DMS114 treated with DMSO at 0.1 percent for 48 hours (cell line): Measurements from ENCODE around the gene HS6ST3.
"Not testable (repeated sequence)": the region's sequence is repeated elsewhere in the genome, so short reads cannot be mapped to it uniquely, and the experiment has no call there.

Experiments used
- DNase-seq: peaks from one replicate; lab custom pipeline; 2025; ENCODE audit not compliant: unreplicated experiment; lab: John Stamatoyannopoulos, UW

Gene HS6ST3

DNA sequence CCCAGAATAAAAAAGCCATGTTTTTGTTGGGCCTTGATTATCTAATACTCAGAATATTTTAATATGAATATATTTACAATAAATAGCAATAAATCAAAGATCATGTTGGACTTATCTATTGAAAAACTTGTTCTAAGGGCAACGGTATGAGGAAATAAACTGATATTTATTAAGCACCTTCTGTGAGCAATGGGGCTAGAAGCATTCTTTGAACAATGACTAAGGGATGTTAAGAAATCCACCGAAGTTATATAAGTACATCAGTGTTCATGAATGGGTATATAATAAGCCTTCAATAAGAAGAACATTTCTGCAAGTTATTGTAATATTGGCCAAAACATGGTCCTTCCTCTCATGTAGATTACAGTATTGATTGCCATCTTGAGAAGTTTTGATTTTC lies 682.5 kb downstream of the HS6ST3 start:
- no peak for DNase-seq

DNA sequence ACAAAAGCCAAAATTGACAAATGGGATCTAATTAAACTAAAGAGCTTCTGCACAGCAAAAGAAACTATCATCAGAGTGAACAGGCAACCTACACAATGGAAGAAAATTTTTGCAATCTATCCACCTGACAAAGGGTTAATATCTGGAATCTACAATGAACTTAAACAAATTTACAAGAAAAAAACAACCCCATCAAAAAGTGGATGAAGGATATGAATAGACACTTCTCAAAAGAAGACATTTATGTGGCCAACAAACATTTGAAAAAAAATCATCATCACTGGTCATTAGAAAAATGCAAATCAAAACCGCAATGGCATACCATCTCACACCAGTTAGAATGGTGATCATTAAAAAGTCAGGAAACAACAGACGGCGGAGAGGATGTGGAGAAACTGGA lies 688.4 kb downstream of the HS6ST3 start:
- DNase-seq: not testable (repeated sequence)

DNA sequence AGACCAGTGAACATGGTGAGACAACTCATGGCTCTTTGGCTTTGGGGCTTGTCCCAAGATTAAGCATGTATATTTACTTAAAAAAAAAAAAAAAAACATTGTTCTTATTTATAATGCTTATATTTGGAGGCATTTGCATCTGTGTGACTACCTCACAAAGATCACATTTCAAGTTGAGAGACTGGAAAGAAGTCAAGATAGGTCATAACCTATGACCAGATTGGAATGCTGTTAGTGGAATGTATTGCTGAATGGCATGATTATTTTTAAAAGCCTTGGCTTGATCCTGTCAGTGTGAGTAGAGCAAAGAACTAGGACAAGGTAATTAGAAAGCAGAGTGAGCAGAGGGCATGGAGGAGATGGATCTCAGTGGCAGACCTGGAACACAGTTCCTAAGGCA lies 689.8 kb downstream of the HS6ST3 start:
- DNase-seq: no peak

DNA sequence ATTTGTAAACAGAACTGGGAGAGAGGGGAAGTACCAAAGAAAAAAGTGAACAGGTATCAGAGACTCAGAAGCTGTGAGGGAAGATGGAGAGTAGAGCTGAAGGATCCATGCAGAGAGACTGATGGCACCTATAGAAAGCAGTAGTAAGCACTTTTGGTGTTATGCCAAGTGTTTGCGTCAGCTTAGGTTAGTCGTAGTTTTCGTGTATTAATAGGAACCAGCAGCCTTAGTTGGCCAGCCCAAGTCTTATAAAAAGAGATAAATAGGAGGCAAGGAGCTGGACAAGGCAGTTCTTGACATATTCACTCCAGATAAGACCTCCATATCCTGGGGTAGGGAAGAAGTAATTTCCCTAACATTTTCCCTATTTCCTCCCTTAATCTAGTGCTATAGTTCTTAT lies 690.2 kb downstream of the HS6ST3 start:
- no peak for DNase-seq

DNA sequence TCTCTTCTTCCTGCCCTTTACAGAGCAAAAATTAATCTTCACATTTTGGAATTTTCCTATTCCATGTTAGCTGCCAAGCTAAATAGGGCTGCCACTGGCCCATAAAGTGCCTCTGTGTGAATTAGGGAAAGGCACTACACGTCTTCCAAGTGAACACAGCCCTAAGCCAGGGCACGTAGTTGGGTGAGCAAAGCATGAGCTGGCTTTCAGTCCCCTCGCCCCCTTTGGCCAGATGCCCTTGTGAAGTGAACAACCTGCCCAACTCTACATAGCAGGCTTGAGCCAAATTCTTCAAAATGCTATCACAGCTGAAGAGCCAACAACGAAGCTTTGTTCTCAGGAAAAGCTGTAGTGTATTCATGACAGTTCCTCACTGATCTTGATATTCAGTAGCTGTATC lies 691.2 kb downstream of the HS6ST3 start:
- no peak for DNase-seq

DNA sequence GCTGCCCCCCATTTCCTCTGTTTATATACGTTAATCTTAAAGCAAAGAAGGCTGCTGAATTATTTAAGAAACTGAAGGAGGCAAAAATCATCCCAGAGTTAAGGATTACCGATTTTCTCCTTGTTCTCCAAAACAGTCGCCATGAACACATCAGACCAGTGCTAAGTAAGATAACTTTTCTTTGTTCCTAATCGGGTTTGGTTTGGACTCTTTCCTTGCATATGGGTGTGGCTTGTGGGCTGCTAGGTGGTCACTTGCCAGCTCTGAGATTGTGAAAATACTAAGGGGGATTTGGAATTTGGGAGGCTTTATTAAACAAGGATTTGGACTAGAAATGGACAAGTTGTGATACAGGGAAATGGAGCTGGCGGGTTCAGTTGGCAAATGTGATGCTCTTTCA lies 692.3 kb downstream of the HS6ST3 start:
- DNase-seq: no peak

DNA sequence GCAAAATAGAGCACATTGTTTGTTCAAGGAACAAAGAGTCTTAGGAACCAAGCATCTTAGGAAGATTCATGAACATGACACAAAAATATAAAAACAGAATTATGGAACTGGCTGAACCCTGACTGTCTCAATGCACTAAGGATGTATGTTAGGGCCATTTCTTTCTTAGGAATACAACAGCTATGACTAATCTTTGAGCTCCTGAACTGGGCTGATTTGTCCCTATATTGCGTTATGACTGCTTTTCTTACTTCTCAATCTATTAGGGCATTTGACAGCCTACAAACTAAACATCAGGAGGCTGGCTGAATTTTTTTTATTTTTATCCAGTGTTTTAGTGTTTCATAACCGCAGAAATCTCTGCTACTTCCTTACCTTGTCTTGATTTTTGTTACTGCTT lies 693.1 kb downstream of the HS6ST3 start:
- no peak for DNase-seq

DNA sequence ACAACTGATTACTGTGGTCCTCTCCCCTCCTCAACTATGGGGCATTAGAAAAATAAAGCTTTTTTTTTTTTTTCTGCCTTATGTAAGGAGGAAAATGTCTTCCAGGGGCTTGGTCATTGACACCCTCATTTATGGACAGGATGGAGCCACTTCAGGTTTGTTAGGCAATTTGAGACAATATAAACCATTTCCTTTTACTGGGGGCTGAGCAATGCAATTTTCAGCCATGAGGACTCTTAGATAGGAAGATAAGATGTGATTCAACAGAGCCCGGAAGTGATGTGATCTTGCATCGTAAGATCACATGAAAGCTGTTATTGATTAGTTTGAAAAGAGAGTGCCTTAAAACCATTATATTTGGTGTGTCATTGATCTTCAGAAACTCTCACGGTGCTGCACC lies 693.6 kb downstream of the HS6ST3 start:
- no peak for DNase-seq

DNA sequence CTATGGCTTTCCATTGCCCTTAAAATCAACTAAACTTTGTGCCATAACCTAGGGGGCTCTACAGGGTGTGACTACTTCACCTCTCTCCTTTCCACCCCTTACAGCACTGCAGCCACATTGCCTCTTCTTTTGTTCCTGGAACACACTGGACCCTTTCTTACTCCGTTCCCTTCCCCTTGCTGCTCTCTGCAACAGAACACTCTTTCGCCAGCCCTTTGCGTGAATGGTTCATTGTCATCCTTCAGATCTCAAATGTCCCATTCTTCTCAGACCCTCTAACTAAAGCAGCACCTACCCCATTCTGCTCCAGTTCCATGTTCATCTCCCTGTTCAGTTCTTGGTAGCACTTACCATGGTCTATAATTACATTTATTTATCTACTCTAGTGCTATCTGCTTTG lies 696.1 kb downstream of the HS6ST3 start:
- DNase-seq: no peak

DNA sequence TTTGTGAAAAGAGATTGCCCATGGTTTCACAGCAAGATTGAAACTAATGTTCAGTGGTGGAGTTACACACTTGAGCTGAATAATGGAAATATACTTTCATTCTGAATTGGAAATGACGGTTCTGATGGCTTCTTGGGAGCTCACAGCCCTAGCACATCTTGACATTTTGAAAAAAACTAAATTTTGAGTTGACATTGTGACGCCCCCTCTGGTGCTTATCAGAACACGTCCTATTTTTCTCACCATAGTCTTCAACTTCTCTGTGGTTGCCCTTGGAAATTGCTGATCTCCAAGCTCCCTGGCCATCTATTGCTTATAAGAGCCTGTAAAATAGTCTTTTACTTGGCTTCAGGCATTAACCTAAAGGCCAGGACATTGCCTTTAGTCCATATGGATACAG lies 702.3 kb downstream of the HS6ST3 start:
- no peak for DNase-seq

DNA sequence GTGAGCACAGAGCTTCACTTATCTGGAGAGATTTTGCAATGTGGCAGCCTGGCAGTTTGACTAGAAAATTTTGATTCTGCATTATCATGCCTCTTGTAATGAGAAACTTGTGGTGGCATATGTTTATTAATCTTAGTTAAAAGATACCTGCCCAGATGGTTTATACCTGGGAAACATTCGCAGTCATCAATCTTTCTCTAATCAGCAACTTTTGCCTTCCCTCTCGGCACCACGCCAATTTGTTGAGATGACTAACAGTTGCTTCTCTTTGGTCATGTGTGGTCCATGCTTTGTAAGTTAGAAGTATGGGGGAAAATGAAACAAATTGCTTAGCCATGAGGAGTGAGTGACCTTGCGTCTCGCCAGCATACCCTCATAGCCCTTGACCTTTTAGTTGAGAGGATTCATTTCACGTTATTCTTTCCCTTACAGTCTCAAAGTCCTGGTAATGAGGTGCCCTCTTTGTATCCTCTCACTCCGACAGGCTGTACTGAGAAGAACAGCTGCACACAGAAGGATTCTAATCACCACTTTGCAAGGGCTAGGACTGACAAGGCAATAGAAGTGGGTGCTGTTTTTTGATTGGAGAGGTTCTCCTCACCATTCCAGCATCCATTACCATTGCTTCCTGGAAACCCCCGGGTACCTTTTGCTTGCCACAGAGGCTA lies 703.0 kb downstream of the HS6ST3 start:
- no peak for DNase-seq

DNA sequence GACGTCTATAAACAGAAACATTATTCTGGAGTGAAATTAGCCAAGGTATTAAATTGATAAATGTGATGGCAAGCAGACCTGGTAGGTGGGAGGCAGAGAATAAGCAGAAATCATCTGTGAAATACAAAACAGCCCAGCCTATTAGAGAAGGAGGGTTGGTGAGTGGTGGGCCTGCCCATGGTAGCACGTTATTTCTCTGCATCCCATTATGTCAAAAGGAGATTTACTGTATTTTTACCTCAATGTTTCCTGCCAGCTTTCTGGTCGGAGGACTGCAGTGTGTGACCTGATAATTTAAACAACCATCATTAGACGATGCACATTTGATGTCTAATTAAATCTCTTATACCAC lies 703.5 kb downstream of the HS6ST3 start:
- DNase-seq: no peak

DNA sequence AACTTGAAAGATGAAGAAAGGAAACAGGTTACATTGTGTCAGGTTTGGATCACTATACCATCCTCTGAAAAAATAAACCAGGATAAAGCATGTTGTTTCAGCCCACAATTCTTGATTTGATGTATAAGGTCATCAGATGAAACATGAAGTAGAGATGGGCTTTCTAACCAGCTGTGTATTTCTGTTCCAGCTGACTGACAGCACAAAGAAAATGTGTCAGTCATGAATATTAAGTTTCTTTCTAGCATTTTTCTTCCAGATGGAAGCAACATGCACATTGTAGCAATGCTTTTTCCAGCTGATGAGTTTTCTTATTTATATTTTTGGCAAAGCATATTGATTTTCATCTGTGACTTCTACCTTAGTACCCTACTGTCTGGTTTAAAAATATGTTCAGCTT lies 704.8 kb downstream of the HS6ST3 start:
- no peak for DNase-seq

DNA sequence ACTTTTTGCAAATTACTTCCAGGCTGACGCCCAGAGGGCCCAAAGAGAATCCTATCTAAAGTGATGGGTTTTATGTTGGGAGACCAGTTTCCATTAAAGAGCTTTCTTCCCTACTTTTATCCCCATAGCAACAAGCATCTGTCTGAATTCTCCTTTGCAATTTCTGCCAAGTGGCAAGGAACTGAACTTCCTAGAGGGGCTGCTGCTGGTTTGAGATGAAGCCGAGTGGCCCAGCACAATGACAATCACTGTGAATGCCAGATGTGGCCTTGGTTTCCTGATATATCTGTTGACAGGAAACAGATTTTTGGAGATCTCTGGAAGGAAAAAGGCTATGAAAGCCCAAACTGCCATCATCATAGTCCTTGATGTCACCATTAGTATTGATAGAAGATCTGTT lies 705.8 kb downstream of the HS6ST3 start:
- DNase-seq: no peak

DNA sequence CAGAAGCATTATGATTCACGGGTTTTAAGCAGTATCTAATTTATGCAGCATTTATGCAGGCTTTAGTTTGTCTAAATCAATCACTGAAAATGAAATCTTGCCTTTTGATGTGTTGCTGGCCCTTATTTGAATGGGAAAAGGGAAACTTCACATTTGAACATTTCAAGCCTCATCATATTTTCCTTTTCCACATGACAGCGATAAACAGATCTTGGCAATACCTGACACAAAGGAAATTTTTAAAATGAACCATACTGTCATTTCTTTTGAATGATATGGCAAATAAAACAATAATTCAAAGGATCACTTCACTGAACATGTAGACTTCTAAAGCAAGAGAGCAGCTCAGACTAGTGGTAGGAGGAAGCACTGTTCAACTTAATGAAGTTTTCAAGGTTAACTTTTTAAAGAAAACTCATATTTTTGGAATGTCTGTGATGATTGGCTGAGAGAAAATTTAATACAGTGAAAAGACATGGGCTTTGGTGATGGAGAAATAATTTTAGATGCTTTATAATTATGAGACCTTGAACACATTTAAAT lies 706.3 kb downstream of the HS6ST3 start:
- no peak for DNase-seq

DNA sequence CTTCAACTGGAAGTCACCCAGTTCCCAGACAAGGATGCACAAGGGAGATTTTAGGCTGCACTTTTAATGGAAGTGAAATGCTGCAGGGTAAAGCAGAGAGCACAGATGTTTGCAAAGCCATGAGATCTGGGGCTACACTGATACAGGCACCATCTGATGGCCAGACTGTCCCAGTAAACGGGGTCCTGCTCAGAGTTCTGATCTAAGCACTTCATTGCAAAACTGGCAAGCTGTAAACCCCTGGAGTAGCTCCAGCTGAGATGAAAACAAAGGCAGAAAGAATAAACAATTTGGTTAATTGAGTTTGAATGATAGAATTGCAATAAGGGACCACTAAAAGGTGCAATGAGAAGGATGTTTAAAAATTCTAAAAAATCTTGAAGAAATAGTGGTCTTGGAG lies 707.2 kb downstream of the HS6ST3 start:
- no peak for DNase-seq

DNA sequence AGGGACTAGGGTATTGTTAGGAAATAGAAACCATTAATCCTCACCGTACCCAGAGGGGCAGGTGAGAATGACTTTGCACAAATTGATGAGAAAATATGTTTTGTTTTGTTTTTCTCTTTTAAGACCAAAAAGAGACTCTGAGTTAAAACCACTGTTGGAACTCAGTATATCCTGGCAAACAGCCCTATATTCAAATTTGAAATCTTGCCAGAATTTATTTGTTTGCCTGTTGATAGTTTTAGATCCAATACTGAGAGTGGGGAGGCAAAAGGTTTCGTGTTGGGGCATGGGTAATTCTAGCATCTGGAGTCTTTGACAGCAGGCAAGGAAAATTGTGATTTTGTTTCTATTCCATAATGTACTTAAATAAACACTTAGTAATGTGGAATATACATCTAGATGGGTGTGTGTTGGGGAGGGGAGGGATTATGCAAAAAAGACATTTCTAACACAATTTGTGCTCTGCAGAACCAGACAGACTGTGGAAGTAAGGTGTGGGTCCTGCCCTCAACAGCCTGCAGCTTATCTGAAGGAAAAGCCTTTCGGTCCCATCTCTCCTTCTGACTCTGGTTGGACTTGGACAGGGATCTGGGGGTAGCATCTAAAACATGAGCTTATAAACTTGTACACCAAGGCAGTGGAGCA lies 713.7 kb downstream of the HS6ST3 start:
- DNase-seq: no peak

DNA sequence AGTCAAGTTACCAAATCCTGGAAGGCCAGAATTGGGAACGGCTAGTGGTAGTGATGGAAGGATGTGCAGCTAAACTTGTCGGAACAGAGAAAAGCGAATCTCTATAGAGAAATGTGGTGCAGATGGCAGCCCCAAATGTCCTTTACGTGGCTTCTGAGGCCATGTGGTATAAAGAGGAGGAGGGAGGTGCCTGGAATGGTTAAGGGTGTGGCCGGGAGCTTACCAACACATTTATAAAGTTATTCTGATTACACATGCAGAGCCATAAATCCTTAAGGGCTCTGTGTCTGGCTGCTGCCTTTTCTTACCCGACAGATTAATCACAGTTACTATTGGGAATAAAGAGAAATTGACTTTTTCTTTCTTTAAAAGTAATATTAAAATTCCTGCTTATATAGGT lies 714.3 kb downstream of the HS6ST3 start:
- no peak for DNase-seq

DNA sequence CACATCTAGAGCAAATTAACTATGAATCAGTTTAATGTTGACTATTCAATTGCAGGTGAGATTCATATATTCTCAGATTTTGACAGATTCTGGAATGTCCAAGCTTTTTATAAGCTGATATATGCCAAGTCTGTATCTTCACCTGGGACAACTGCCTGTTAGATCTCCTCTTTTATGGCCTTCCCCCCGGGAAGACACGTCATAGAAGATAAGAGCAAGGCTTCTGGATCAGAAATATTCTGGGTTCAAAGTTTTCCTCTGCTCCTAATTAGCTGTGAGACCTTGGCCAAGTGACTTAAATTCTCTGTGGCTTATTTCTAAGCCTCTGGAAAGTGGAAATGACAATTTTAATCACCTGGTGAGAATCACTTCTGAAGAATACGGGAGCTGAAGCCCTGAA lies 716.8 kb downstream of the HS6ST3 start:
- no peak for DNase-seq

DNA sequence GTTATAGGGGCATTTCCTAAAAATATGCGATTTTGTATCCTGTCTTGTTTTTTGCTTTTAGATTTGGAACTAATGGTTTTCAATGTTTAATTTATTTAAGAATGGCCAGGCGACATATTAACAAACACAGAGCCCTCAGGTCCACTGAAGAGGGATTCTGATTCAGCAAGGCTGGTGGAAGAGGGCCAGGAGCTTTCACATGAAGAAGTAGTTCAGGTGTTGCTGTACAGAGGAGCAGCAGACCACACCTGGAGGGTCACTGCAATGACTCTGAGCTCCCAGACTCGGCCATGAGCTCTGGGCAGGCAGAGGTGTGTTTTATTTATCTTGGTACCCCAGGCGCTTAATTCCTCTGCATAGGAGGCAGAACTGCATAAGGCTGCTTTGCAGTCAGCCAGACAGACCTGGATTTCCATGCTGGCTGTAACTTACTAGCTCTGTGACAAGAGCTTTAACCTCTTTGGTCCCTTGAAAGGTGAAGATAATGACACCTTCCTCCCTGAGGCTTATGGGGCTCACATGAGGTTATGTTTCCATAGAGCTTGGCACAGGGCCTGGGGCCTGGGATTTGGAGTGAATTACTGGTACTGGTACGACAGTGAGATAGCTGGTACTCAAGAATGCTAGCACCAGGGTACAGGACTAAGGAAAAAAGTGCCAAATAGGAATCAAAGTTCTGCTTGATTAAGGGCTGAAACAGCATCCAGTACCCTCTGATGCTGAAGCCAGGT lies 719.6 kb downstream of the HS6ST3 start:
- DNase-seq: no peak

DNA sequence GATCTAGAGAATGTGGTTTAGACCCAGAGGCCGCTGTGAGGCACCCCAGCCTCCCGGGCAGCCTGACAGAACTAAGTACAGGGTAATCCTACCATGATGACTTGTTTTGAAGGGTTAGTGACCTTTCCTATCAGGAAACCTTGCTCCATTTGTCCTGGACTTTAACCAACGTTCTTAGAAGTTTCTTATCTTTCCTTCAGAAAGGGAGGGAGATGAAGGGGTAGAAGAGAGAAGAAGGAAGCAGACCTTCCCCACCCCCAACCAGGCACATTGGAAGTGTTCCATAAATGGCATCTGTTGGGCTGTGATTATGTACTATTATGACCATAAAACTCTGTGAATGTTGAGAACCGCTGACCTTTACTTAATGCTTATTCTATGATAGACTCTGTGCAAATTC lies 720.2 kb downstream of the HS6ST3 start:
- no peak for DNase-seq

DNA sequence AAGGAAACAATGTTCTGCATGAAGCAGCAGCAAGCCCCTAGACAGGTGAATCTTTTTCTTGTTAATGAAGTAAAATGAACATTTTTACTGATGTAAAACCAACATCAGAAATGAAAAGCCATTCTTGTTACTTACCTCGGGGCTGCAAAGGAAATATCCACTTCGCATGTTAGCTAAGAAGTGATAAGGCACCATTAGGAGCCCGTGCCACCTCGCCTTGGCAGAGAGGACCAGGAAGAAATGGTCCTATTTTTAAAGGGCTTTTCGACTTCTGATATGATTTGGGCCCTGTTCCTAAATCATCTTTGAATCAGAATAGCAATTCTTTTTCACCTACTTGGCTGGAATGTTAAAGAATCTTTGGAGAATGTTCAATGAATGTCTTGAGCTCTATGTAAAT lies 721.1 kb downstream of the HS6ST3 start:
- DNase-seq: no peak
